Coronary artery (tissue), 2 donors: ENCODE results near the gene MACROH2A1.

Experiments
- DNase-seq: peaks from one replicate; pipeline ENCODE4 v3.0.0-alpha.2; 2017; ENCODE audit warnings: low spot score
- H3K27ac ChIP-seq, 2 donors: fragments of 200-600 bp; sonication (generic); one replicate each; pipeline ENCODE4 v1.5.1; 2016 to 2019
- H3K4me3 ChIP-seq: fragments of 200-600 bp; sonication (generic); 2 replicates; pipeline ENCODE4 v1.5.1; 2016; ENCODE audit warnings: mild to moderate bottlenecking, moderate library complexity
- TF ChIP-seq, protein P1 (sequence below): fragments of 200-600 bp; sonication (generic); IDR thresholded peaks from one replicate; pipeline ENCODE4 v1.5.1; 2019; ENCODE audit warnings: antibody characterized with exemption

The MACROH2A1 gene

DNA sequence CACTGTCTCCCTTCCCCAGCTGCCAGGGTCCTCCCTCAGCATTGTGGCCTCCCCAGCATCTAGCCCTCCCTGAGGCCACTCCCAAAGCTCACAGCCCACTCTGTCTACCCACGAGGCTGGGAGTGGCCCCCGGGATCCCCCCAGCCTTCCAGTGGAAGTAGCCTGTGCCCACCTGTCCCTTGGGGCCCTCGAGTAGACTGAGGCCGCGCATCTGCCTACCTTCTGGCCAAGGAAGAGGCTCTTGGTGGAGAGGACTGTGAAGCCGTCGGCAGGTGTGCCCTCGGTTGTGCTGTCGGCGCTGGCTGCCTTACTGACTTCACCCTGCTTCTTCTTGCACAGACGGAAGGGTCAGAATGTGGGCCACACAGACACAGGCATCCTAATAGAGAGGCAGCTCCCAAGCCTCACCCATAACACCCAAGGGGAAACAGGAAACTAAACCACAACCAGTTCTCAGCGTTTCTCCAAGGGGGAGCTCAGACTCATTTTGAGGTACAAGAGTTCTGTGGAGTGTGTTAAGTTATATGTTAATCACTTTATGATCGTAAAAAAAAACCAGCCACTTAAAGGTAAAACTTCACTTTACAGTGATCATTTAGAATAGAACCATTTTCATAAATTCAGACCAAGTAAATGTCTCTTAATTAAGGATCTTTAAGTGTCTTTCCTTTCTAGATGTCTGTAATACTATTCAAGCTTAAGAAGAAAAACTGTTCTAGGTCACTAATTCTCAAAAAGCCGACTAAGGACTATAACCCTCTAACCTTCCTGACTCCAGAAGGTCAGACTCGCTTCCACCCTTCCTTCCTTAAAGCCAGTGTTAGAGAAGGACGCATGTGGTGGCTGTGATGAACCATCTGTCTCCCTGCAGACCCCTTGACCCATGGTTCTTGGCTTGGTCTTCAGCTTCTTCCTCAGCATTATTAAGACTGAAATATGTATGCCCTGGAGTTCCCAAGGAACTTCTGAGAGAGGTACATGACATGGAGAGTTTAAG, 38.5 kb downstream of the MACROH2A1 start:
- Histone ChIP-seq H3K4me3 (no peak overlapping the region), H3K27ac (no peak overlapping the region)
- TF ChIP-seq, protein P1, sequence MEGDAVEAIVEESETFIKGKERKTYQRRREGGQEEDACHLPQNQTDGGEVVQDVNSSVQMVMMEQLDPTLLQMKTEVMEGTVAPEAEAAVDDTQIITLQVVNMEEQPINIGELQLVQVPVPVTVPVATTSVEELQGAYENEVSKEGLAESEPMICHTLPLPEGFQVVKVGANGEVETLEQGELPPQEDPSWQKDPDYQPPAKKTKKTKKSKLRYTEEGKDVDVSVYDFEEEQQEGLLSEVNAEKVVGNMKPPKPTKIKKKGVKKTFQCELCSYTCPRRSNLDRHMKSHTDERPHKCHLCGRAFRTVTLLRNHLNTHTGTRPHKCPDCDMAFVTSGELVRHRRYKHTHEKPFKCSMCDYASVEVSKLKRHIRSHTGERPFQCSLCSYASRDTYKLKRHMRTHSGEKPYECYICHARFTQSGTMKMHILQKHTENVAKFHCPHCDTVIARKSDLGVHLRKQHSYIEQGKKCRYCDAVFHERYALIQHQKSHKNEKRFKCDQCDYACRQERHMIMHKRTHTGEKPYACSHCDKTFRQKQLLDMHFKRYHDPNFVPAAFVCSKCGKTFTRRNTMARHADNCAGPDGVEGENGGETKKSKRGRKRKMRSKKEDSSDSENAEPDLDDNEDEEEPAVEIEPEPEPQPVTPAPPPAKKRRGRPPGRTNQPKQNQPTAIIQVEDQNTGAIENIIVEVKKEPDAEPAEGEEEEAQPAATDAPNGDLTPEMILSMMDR: no peak
- DNase-seq: no peak

GRCh38 chr5:135359374-135360165, 39.5 kb downstream of the MACROH2A1 start:
- Histone ChIP-seq H3K27ac (no peak overlapping the region), H3K4me3 (no peak overlapping the region)
- no peak for DNase-seq
- TF ChIP-seq, protein P1: no peak

GRCh38 chr5:135357685-135358084, 41.3 kb downstream of the MACROH2A1 start:
- H3K27ac ChIP-seq: peak overlapping the region in 1 of 2 donors; percentile 65
- TF ChIP-seq, protein P1: no peak
- H3K4me3 ChIP-seq: no peak overlapping the region
- no peak for DNase-seq

GRCh38 chr5:135356522-135357318, 42.3 kb downstream of the MACROH2A1 start:
- TF ChIP-seq, protein P1: no peak
- H3K27ac ChIP-seq: peak overlapping the region; percentile 16 to 65
- DNase-seq: peak; percentile 81
- peak overlapping the region; percentile 6 for H3K4me3 ChIP-seq

GRCh38 chr5:135355169-135355568, 43.9 kb downstream of the MACROH2A1 start:
- DNase-seq: no peak
- peak overlapping the region in 1 of 2 donors; percentile 13 for H3K27ac ChIP-seq
- no peak overlapping the region for H3K4me3 ChIP-seq
- TF ChIP-seq, protein P1: no peak

DNA sequence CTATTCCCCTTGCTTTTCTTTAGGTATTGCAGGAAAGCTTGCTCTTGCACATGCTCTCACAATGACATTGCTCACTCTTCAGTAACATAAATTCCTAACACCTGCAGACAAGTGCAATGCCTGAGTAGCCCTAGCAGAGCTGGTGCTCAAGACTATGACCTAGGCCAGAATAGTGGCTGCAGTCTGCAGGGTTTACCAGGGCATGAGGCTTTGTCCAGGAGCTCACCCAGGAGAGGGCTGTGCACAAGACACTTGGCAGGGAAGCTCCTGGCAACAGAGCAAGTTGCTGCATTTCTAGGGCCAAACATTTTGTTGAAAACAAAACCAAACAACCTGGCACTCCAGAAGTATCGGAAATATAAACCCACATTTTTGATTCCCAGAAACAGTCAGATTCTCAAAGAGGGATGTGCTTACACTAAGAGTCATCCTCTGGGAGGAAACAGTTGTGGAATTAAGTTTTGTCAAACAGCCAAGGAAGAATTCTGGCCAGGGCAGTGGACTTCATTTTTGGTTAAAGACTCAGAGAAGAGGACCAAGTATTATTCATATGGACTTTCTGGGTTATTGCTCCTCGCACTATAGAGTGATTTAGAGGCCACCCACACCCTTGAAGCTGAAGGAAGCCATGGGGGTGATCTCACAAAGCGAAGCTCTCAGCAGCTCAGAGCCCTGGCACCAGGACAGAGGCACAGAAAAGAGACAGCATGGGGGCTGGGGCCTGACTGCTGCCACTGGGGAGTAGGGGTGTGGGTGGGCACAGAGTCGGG, 44.9 kb downstream of the MACROH2A1 start:
- TF ChIP-seq, protein P1: no peak
- Histone ChIP-seq H3K4me3 (no peak overlapping the region), H3K27ac (no peak overlapping the region)
- no peak for DNase-seq
